NCI-H226 (cell line): Measurements from ENCODE around the gene PRKRA.
A peak's percentile ranks its signal among the peaks of the same experiment; 100 is the strongest.
"Not testable (repeated sequence)": the region's sequence is repeated elsewhere in the genome, so short reads cannot be mapped to it uniquely, and the experiment has no call there.

Experiments used
- DNase-seq: peaks from one replicate; pipeline ENCODE4 v3.0.0-alpha.2; 2015

Gene PRKRA

DNA sequence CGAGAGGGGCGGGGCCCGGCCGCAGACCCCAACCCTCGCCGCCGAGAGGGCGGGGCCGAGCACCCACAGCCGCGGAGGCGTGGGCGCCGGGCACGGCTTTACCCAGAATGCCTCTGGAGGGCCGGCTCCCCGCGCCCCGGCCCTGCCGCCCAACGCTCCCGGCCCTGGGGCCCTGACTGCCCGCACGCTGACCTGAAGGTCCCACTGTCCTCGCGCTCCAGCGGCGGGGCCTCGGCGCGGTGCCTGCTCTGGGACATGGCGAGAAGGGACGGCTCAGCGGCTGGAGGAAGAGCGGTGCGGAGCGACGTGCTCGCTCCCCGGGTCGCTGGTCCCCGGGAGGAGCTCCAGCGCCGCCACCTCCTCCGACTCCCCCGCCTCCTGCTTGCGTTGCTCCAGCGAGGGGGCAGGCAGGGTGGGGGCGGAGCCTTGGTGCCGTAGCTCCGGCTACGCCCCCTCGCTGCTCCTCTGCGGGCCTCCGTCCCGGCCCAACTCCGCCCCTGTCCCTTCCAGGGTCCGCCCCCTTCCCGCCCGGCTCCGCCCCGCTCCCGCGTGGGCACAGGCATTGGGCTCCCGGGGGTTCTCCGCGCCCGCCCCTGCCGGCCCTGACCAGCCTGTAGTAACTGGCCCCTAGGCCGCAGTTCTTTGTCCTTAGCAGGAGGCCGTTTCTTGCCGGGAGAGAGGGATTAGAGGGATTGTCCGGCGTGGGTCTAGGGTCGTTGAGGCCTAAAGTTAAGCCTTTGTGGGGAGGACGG lies at the start of gene PRKRA, which contains the start of gene PJVK:
TSS of gene PRKRA (minus strand) at position 402 of the 752 bp plus-strand sequence. CDS start at position 257, 145 bp downstream.
TSS of gene PJVK (plus strand) at position 605 of the 752 bp plus-strand sequence. CDS start 2,032 bp downstream, outside the sequence.
- peak; percentile 90 for DNase-seq

DNA sequence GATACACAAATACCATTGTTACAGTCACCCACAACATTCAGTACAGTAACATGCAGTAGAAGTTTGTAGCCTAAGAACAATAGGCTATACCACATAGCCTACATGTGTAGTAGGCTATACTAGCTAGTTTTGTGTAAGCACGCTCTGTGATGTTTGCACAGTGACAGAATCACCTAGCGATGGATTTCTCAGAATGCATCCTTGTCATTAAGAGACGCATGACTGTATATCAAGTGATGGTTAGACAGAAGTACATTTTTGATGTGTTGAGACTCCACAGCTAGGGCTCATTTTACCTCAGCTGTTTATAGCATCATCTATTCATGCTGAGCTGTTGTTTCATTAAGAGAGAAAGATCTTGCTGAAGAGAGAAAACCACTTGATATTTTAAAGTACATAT lies 48.7 kb upstream of the PRKRA start:
- DNase-seq = no peak

DNA sequence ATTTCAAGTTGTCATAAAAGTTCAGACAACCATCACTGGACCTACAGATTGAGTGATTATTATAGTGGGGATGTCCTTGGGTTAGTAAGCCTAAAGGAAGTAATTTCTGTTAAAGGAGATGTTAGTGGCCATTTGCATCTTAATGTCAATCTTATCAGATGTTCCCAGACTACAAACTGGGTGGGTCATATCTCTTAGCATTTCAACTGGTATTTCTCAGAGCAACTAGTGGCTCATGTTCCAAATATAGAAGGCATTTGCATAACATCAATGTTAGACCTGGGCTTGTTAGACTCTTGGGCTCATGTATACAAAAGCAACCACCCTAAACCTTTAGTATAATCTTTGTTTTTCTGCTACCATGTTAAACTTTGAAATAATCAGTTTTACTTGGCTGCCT lies 47.2 kb upstream of the PRKRA start:
- no peak for DNase-seq

DNA sequence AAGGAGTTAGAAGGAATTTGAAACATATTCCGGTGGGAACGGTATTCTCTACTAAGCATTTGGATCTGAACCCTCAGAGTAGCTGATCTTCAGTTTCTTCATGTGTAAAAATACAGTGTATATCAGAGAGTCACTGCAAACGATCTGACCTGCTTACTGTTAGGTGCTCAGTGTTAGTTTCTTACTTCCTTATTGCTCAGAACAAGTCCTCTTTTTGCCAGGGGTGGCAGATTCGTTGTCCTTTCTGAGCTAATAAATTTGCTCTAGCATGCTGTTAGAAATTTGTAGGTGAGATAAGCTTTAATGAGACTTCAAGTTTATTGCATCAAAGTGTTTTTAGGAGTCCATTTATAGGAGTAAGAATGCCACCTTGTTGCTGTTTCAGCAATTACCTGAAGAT lies 45.1 kb upstream of the PRKRA start:
- DNase-seq = no peak

DNA sequence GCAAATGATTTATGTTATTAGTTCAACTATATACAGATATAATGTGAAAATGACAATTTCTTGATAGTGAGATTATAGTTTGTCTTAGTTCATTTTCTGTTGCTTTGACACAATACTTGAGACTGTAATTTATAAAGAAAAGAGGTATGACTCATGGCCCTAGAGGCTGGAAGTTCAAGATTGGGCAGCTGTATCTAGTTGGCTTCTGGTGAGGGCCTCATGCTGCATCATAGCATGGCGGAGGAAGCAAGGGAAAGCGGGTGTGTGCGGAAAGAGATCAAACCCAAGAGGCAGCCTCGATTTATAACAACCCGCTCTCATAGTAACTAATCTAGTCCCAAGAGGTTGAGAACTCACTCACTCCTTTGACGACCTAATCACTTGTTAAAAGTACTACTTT lies 40.6 kb upstream of the PRKRA start:
- DNase-seq = no peak

DNA sequence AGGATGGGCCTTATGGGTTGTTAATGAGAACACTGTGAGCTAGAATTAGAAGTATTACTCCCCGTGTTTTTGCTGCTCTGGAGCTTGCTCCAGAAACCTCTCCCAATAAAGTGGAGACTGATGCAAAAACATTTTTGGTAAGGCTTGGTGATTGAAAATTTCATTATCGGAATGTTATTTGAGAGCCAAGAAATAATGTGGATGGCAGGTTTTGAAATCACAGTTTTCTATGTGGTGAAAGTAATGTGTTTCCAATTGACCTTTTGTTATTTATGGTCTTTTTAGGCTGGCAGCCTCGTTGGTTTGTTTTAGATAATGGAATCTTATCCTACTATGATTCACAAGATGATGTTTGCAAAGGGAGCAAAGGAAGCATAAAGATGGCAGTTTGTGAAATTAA lies 34.4 kb upstream of the PRKRA start:
- DNase-seq = no peak

DNA sequence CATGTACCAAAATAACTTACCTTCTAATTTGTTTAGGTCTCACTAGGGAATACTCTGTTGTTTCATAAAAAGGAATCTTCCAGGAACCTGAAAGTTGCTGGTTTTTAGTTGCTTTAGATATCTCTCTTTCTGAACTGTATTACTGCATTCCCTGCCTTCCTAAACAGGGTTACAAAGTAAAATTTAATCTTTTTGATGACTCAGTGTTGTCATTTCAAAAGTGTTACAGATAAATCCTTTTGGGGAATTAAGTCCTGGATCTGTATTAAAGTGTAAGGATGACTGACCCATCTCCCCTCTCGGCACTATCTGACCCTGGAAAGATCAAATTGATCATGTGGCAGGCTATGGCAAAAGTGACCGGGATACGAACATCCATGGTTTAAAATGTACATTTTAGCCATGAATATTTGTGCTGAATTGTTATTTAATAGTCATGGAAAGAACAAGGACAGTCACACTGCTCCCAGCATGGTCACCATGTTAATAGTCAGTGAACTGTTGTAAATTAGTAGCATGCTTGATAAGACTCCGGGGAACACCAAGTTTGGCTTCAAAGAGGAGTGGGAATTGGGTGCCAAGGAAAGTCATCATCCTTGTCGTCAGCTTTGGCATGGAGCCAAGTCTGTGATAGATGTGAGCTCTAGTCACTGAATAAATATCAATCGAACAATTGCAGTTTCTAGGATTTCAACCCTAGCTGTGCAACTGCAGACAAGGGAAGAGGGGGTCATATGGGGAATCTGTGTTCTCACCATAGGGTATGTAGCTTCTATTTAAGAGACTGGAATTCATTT lies 33.5 kb upstream of the PRKRA start:
- DNase-seq = no peak

DNA sequence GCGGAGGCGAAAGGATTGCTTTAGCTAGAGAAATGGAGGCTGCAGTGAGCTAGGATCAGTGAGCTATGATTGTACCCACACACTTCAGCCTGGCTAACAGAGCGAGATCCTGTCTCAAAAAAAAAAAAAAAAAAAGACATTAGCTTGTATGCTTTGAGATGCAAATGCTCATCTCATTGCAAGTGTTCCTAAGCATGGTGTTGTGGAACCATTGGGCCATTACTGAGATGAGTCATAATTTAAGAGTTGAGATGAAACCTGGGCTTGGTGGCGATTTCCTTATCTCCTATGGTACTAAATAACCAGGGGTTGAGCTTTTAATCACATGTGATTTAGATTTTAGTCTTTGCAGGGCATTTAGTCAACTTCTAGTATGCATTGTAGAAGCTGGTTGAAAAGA lies 31.5 kb upstream of the PRKRA start:
- DNase-seq = no peak

DNA sequence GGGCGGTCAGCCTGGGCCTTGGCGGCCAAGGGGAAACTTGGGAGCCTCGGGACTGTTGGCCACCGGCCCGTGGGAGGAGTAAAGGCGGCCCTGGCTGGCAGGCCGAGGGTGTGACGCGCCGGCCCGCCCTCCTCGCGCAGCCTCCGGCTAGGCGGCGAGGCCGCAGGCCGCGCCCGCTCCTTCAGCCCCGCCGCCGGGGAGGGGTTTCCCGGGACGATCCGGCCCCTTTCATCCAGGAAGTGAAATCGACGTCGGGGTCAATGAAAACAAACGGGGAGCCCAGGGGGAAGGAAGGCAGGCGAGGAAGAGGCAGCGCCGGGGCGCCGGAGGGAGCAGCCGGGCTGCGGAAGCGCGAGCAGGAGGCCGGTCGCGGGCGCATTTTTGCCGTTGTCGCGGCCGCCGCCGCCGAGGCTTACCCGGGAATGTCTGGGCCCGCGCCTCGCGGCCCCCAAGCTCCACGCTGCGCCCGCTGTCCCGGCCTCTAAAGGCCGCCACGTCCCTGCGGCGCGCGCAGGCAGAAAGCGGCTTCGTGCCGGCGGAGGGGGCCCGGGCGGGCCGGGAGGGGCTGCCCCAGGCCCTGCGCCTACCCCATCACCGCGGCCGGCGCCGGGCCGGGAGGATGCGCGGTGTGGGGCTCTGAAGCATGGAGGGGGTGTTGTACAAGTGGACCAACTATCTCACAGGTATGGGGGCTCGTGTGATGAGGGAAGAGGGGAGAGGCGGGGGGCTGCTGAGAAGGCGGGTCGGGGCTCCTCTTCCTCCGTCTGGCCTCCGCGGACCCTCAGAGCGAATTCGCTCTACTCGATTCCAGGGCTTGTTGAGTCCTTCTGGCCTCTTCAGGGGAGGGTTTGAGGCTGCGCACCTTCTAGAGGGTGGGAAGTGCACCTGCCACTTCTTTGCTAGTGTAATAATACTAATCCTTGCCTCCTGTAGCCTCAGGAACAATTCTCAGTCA lies 29.5 kb upstream of the PRKRA start, which contains the start of gene PLEKHA3:
TSS of gene PLEKHA3 (plus strand) at position 231 of the 955 bp plus-strand sequence. CDS start at position 644, 413 bp downstream.
- DNase-seq = peak; percentile 96

DNA sequence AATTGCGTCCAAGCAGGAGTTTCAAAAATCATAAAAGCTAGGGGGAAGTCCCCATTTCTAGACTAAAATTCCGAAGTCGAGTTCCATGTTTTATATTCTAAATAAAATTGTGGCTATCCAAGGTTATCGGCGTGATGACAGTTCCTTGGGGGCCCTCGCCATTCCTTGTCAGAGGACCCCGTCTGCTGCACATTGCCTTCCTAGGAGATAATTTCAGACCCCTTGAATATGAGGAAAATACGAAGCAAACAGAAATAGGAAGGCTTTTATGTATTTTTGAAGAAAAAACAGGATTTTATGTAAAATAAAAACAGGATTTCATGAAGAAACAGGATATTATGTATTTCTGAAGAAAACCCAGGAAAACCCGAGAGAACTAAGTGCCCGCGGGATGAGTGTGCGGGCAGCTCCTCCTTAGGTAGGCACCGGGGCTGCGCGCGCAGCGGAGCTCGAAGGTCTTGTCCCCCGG lies 28.8 kb upstream of the PRKRA start:
- no peak for DNase-seq

DNA sequence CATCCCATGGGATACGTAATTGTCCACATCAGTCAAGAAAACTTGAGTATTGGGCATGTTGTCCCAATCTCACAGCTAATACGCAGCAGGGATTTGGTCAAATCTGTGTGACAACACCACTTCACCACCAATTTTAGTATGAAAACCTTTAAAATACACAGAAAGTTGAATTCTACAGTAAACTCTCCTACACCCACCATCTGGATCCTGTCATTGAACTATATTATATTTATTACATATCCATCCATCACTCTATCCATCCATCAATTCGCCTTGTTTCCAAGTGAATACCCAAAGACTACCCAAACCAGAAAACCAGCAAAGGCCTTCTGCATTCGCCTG lies 28.3 kb upstream of the PRKRA start:
- DNase-seq = no peak

DNA sequence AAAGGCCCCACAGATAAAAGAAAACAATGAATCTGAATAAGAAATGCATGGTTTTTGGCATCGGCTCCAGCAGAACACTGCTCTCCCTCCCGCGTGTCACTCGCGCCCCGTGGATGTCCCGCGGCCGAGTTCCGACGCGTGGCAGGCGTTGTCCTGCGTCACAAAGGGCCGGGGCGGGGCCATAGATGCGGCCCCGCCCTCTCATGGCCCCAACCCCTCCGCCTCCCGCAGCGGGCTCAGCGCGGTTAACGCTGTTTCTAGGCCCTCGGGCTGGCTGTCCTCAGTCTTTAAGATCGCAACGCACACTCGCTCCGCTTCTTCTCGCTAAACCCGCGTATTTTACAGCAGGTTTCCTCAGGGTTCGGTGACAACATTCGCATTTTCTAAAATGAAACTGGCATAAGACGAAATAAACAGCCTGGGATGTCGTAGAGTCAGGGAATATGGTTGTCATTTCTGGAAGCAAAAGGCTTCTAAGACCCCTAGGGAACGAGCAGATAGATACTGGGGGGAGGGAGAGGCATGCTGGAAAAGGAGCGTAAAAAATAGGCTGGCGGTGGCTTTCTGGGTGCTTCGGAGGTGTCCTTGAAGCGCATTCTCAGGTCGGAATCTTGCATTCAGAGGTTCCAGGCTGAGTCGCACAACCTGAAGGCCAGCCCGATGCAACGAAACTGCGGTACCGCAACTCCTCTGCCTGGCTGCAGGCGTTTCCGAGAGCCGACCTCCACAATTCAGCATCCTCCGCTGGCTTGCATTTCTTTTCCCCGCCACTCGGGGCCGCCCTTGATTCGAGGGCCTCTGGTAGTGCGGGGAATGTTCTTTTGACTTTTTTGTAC lies 27.7 kb upstream of the PRKRA start, which contains the start of gene FKBP7:
TSS of gene FKBP7 (minus strand) at position 162 of the 836 bp plus-strand sequence. CDS start at position 61, 101 bp downstream.
- peak; percentile 76 for DNase-seq

DNA sequence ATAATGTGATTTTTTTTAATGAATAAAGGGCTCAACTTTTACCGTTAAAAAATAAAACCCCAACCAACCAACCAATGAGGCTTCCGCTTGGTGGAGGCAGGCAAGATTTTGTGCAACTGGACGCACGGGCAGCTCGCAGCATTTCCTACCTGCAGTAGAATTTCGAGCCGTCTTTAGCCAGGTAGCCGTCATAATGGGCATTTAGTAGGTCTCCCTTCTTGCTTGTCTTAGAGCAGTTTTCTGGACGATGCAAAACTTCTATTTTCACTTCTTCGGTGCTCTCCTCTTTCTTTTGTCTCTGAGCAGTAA lies 27.1 kb upstream of the PRKRA start:
- no peak for DNase-seq

DNA sequence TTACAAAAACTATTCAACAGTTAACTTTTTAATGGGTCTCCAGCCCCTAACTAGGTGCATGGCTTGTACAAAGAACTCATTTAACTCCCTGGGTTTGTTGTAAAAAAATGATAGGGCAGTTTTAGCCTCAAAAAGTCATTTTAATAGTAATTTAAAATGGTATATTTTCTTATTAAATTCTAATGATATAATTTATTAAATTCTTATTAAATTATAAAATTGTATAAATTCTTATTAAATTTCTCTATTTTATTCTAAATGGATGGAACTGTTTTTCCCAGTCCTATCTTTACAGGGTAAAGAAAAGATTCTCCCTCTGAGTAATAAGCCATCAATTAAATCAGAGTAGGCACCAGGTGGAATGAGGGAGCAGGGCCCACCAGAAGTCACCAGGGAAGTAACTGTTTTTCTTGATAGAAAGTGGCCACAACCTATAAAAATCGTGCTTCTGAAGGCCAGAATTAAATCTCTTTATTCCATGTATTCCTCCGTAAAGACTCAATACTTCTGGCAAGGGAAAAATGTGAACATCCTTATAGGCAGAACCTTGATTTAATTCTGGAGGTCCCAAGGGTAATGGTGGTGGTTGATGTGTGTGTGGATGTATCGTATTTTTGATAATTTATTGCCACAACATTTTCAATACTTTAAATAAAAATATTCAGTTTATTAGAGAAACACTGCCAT lies 26.6 kb upstream of the PRKRA start:
- DNase-seq = no peak

DNA sequence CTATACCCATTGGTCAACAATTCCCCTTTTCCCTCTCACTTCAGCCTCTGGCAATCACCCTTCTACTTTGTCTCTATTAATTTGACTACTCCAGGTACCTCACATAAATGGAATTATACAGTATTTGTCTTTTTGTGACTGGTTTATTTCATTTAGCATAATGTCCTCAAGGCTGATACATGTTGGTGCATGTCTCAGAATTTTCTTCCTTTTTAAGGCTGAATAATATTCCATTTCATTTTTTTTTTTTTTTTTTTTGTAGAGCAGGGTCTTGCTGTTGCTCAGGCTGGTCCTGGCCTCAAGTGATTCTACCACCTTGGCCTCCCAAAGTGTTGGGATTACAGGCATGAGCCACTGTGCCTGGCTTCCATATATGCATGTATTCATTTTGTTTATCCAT lies 25.5 kb upstream of the PRKRA start:
- no peak for DNase-seq

DNA sequence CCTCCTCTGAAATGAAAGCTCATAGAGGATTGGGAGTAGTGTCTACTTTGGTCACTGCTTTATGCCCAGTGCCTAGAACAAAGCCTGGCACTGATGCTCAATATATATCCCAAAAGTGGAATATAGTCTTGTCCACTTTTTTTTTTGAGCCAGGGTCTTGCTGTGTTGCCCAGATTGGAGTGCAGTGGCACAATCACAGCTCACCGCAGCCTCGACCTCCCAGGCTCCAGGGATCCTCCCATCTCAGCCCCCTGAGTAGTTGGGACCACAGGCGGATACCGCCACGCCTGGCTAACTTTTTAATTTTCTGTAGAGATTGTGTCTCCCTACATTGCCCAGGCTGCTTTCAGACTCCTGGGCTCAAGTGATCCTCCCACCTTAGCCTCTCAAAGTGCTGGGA lies 23.6 kb upstream of the PRKRA start:
- DNase-seq = no peak

DNA sequence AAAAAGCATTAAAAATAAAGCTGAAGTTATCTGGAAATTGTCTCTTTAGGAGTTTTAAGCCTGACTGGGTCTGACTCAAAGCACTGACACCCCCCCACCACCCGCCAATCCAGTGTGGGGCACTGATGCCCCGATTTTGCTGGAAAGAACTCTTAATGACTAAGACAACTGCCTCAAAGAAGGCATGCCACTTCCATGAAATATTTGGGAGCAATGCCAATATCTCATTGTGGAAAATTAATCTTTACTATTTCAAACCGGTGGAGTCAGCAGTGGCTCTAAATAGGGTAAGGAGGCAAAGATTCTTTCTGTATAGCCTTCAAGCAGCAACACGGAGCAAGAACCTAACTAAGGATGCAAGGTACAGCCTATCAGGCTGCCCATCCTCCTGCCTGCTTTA lies 23.0 kb upstream of the PRKRA start:
- peak; percentile 22 for DNase-seq

DNA sequence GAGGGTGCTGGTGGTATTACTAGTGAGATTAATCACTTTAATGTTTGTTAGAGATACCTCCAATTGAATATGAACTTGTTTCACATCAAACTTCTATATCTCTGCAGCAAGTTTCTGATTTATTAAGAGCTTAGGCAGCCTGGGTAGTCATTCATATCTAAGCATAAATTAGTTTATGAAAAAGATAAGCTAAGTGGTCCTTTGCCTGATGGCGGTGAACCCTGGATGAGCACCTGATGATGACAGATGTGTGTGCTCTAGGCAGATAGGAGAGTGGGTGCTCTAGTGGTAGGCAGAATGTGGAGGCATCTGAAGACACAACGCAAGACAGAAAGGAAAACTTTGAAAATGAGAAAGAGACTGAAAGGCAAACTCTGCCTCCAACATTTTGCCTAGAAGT lies 22.4 kb upstream of the PRKRA start:
- DNase-seq = no peak

DNA sequence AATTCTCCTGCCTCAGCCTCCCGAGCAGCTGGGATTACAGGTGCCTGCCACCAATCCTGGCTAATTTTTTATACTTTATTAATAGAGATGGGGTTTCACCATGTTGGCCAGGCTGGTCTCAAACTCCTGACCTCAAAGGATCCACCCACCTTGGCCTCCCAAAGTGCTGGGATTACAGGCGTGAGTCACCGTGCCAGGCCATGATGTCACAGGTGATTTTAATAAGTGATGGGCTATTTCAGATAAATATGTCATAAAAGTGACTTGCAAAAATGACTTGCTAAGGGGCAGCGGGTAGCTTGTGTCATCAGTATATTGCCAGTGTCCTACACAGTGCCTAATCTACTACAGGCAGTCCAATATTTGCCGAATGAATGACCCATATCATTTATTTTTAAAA lies 20.3 kb upstream of the PRKRA start:
- not testable (repeated sequence) for DNase-seq

DNA sequence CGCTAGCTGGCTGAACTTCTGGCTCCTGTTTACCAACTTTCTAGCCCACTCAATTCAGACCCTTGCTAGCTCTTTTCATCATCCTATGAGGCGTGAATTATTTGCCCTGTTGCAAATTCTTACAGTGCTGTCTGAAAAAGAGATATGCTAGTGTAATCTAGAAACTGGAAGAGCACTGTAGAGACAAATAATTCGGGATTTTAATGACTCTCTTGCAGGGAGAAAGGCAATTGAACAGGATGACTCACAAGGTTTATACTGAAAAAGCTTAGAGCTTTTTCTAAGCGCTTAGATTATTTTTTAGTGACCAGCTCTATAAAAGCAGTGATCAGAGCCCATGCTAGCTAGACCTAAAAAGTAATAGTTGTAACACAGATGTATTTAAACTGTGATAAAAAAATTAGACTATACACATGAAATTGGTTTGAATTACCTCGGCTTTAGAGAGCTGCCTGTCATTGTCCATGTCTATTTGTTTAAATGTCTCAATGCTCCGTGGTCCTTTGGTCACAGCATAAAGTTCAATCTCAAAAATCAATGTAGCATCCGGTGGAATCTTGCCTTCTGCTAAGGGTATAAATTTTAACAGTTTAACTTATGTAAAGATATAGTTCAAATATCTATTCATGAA lies 18.4 kb upstream of the PRKRA start:
- DNase-seq = no peak

DNA sequence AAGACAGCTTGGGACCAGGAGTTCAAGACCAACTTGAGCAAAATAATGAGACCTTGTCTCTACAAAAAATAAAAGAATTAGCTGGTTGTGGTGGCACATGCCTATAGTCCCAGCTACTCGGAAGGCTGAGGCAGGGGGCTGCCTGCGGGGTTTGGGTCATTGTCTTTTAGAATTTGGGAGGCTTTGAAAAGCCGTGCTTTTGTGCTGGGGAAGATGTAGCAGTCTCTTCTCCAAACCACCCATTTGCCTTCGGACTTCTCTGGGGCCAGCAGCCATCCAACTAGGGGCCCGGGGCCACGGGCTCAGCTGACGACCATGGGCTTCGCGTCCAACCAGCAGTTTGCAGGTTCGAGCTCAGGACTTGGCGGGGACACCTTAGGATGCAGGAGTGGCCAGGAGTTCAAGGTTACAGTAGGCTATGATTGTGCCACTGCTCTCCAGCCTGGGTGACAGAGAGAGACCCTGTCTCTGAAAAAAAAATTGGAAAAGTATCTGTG lies 6.5 kb upstream of the PRKRA start:
- DNase-seq = no peak
